PFSK-1 (cell line): ENCODE data around the gene TOX2.

Experiments used
- FOXP2 ChIP-seq: optimal IDR thresholded peaks from 2 replicates; pipeline ENCODE3; 2011; ENCODE audit warnings: borderline replicate concordance, control low read depth, inconsistent platforms; ENCODE audit not compliant: insufficient read depth; ENCODE audit errors: extremely low read length, extremely low read depth
- POLR2AphosphoS5 ChIP-seq: IDR thresholded peaks from 2 replicates; pipeline ENCODE4 v1.6.1; 2012; ENCODE audit warnings: low read depth, mild to moderate bottlenecking, control low read depth, low read length, moderate library complexity
- SIN3A ChIP-seq: IDR thresholded peaks from 2 replicates; pipeline ENCODE4 v1.6.1; 2012; ENCODE audit warnings: mild to moderate bottlenecking, low read length, moderate library complexity, borderline replicate concordance; ENCODE audit not compliant: insufficient read depth
- TAF1 ChIP-seq: IDR thresholded peaks from 2 replicates; pipeline ENCODE4 v1.6.1; 2012; ENCODE audit warnings: low read length, control low read depth, borderline replicate concordance; ENCODE audit not compliant: insufficient read depth
- TF ChIP-seq, protein P1 (sequence below), 2 experiments: IDR thresholded peaks; 2 replicates each; pipeline versions ENCODE4 v1.6.1 to v1.8.0; 2011 to 2012; ENCODE audit warnings: low read depth in 2 of 2, low read length in 2 of 2, control low read depth in 1 of 2, inconsistent platforms in 1 of 2, mild to moderate bottlenecking in 1 of 2, moderate library complexity in 1 of 2; ENCODE audit not compliant: insufficient read depth in 1 of 2

Gene TOX2

DNA sequence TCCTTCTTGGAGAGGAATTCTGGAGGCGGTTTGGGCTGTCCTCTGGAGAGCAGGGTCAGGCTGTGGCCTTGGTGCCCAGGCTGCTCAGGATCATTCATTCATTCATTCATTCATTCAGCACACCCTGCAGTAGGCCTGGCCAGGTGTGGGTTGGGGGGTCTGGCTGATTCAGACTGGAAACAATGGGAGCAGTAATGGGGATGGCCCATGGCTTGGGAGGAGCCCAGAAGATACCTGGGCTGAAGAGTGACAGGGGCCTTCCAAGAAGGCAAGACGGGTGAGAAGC is 31.5 kb downstream of the TOX2 start:
- TF ChIP-seq TAF1 (no peak), FOXP2 (no peak), POLR2AphosphoS5 (no peak), SIN3A (no peak)
- TF ChIP-seq, protein P1, sequence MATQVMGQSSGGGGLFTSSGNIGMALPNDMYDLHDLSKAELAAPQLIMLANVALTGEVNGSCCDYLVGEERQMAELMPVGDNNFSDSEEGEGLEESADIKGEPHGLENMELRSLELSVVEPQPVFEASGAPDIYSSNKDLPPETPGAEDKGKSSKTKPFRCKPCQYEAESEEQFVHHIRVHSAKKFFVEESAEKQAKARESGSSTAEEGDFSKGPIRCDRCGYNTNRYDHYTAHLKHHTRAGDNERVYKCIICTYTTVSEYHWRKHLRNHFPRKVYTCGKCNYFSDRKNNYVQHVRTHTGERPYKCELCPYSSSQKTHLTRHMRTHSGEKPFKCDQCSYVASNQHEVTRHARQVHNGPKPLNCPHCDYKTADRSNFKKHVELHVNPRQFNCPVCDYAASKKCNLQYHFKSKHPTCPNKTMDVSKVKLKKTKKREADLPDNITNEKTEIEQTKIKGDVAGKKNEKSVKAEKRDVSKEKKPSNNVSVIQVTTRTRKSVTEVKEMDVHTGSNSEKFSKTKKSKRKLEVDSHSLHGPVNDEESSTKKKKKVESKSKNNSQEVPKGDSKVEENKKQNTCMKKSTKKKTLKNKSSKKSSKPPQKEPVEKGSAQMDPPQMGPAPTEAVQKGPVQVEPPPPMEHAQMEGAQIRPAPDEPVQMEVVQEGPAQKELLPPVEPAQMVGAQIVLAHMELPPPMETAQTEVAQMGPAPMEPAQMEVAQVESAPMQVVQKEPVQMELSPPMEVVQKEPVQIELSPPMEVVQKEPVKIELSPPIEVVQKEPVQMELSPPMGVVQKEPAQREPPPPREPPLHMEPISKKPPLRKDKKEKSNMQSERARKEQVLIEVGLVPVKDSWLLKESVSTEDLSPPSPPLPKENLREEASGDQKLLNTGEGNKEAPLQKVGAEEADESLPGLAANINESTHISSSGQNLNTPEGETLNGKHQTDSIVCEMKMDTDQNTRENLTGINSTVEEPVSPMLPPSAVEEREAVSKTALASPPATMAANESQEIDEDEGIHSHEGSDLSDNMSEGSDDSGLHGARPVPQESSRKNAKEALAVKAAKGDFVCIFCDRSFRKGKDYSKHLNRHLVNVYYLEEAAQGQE (IDR thresholded peaks at IDR 0.05; ENCODE audit: insufficient read depth in 1 of 2, low read depth in 2 of 2, low read length in 2 of 2) = no peak

DNA sequence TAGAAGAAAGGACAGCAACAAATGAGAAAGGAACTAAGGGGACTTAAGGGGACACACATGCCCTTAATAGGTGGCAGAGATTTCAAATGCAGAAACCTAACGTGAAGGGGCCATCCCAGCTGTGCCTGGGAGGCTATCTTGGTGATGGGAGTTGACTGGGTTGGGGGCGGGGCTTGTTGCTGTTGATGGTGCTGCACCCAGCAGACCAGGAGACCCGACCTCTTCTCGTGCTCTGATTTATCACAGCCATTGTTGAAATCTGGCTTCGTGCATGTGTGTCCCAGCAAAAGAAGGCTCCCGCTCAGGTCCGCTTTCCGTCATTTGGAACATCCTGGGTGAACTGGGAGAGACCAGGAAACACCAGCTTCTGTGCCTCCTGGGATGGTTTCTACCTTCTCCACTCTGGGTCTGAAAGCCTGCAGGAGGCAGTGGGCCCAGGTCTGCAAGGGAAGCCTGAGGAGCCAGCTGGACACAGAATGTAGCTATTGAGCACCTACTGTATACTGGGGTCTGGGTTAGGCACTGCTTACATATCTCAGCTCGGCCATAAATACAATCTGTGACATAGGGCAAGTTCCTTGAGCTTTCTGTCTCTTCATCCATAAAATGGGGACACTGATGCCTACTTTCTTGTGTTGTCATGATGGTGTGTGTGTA is 32.1 kb downstream of the TOX2 start:
- TF ChIP-seq POLR2AphosphoS5 (no peak), TAF1 (no peak), SIN3A (no peak), FOXP2 (no peak)
- TF ChIP-seq, protein P1 (IDR thresholded peaks at IDR 0.05; ENCODE audit: insufficient read depth in 1 of 2, low read depth in 2 of 2, low read length in 2 of 2) = no peak

- TF ChIP-seq POLR2AphosphoS5 = no peak
- TF ChIP-seq SIN3A = no peak
- TF ChIP-seq, protein P1 (IDR thresholded peaks at IDR 0.05; ENCODE audit: insufficient read depth in 1 of 2, low read depth in 2 of 2, low read length in 2 of 2) = no peak
- TF ChIP-seq FOXP2 = no peak
- TF ChIP-seq TAF1 = no peak
Measured at GRCh38 chr20:43947316-43947710, 32.7 kb downstream of the TOX2 start.

DNA sequence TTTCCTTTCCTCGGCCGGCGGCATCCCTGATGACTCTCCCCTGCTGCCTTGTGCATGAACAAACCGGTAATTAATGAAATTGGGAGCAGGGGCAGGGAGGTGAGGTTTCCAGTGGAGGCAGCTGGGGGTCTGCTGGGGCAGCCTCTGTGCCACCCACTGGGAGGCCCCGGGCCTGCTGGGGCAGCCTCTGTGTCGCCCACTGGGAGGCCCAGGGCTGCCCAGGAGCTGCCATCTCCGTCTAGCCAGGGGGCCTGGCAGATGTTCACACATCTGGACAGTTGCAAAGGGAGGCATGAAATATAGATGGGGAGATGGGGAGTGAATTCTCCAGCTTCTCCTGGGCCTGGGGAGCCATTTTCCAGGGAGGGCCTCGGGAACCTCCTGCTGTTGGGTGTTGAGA is 33.8 kb downstream of the TOX2 start:
- no peak for TF ChIP-seq SIN3A
- TF ChIP-seq TAF1 = no peak
- TF ChIP-seq, protein P1 (IDR thresholded peaks at IDR 0.05; ENCODE audit: insufficient read depth in 1 of 2, low read depth in 2 of 2, low read length in 2 of 2) = no peak
- no peak for TF ChIP-seq POLR2AphosphoS5
- TF ChIP-seq FOXP2 = no peak

DNA sequence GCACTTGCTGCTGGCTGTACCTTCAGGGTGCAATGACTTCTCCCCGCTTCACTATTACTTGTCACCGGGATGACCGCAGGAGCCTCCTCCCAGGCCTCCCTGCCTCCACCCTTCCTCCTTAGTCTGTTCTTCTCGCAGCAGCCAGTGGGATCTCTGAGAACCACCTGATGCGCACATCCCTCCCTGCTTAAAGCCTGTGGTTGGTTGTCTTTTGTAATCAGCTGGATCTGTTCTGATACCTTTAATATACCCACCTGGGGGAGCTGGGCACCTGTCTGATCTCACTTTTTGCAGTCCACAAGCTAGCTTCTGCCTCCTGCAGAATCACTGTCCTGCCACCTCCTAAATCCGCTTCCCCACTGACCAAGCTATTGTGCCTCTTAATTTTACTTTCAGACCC is 34.6 kb downstream of the TOX2 start:
- TF ChIP-seq FOXP2 = no peak
- TF ChIP-seq, protein P1 (IDR thresholded peaks at IDR 0.05; ENCODE audit: insufficient read depth in 1 of 2, low read depth in 2 of 2, low read length in 2 of 2) = no peak
- no peak for TF ChIP-seq SIN3A
- TF ChIP-seq POLR2AphosphoS5 = no peak
- TF ChIP-seq TAF1 = no peak
